ENCODE results near the gene SMARCC2.

The SMARCC2 gene

GRCh38 chr12:56155256-56155845 is 33.9 kb downstream of the SMARCC2 start:
- Histone ChIP-seq H3K4me1 (peaks cover 8% of the 10 kb centered on the region), H3K36me3 (peaks cover 22% of the 10 kb centered on the region), H3K4me3 (ENCODE audit: low read depth, low read length) (no peak overlapping the region), H3K9me3 (no peaks in the 10 kb centered on the region), H3K27me3 (no peaks in the 10 kb centered on the region)
- no peak for DNase-seq
- TF ChIP-seq CTCF (IDR thresholded peaks at IDR 0.05; ENCODE audit: low read depth, low read length) = no peak

GRCh38 chr12:56154818-56155217 is 34.5 kb downstream of the SMARCC2 start:
- Histone ChIP-seq H3K9me3 (no peaks in the 10 kb centered on the region), H3K36me3 (peaks cover 17% of the 10 kb centered on the region), H3K4me1 (peaks cover 8% of the 10 kb centered on the region), H3K4me3 (ENCODE audit: low read depth, low read length) (no peak overlapping the region), H3K27me3 (no peaks in the 10 kb centered on the region)
- no peak for DNase-seq
- TF ChIP-seq CTCF (IDR thresholded peaks at IDR 0.05; ENCODE audit: low read depth, low read length) = no peak

GRCh38 chr12:56154246-56154771 is 35.0 kb downstream of the SMARCC2 start:
- Histone ChIP-seq H3K36me3 (peaks cover 13% of the 10 kb centered on the region; the same call in 1 of the 2 replicates), H3K27me3 (no peaks in the 10 kb centered on the region), H3K4me3 (ENCODE audit: low read depth, low read length) (no peak overlapping the region), H3K9me3 (no peaks in the 10 kb centered on the region), H3K4me1 (peaks cover 8% of the 10 kb centered on the region)
- TF ChIP-seq CTCF (IDR thresholded peaks at IDR 0.05; ENCODE audit: low read depth, low read length) = no peak
- DNase-seq = no peak

GRCh38 chr12:56153678-56154065 is 35.6 kb downstream of the SMARCC2 start:
- Histone ChIP-seq H3K27me3 (no peaks in the 10 kb centered on the region), H3K4me1 (peaks cover 8% of the 10 kb centered on the region), H3K36me3 (peaks cover 13% of the 10 kb centered on the region; the same call in 1 of the 2 replicates), H3K4me3 (ENCODE audit: low read depth, low read length) (no peak overlapping the region), H3K9me3 (no peaks in the 10 kb centered on the region)
- TF ChIP-seq CTCF (IDR thresholded peaks at IDR 0.05; ENCODE audit: low read depth, low read length) = no peak
- DNase-seq = no peak

- Histone ChIP-seq H3K4me3 (ENCODE audit: low read depth, low read length) (peak overlapping the region; percentile 80), H3K27me3 (no peaks in the 10 kb centered on the region), H3K9me3 (no peaks in the 10 kb centered on the region), H3K4me1 (peaks cover 8% of the 10 kb centered on the region), H3K36me3 (peaks cover 13% of the 10 kb centered on the region; the same call in 1 of the 2 replicates)
- DNase-seq = no peak
- no peak for TF ChIP-seq CTCF (IDR thresholded peaks at IDR 0.05; ENCODE audit: low read depth, low read length)
Observed at GRCh38 chr12:56152756-56153677, 36.3 kb downstream of the SMARCC2 start.

All from BE2C (cell line).